Neuronal stem cell (in vitro differentiated cells): ENCODE measurements around the gene TBC1D5.

Experiments used
- DNase-seq: peaks from one replicate; pipeline ENCODE4 v3.0.0-alpha.2; 2013; ENCODE audit warnings: low spot score
- H2AFZ ChIP-seq: one replicate; pipeline ENCODE4 v1.6.1; 2013; ENCODE audit warnings: mild to moderate bottlenecking, low read length, inconsistent platforms
- H2AK5ac ChIP-seq: 2 replicates; pipeline ENCODE4 v1.6.1; 2013; ENCODE audit warnings: low read depth, mild to moderate bottlenecking, inconsistent platforms, low read length, moderate library complexity, mixed read lengths
- H2BK120ac ChIP-seq: 2 replicates; pipeline ENCODE4 v1.6.1; 2013; ENCODE audit warnings: low read depth, mild to moderate bottlenecking, inconsistent platforms, low read length, moderate library complexity, mixed read lengths
- H2BK12ac ChIP-seq: one replicate; pipeline ENCODE4 v1.6.1; 2013; ENCODE audit warnings: low read length, inconsistent platforms
- H2BK15ac ChIP-seq: 2 replicates; pipeline ENCODE4 v1.6.1; 2013; ENCODE audit warnings: mild to moderate bottlenecking, low read length, inconsistent platforms, mixed read lengths
- H2BK5ac ChIP-seq: one replicate; pipeline ENCODE4 v1.6.1; 2013; ENCODE audit warnings: inconsistent platforms, mild to moderate bottlenecking, low read length, moderate library complexity
- H3K14ac ChIP-seq: one replicate; pipeline ENCODE4 v1.6.1; 2013; ENCODE audit warnings: low read length, inconsistent platforms
- H3K18ac ChIP-seq: 2 replicates; pipeline ENCODE4 v1.6.1; 2013; ENCODE audit warnings: low read length, inconsistent platforms
- H3K23ac ChIP-seq: 2 replicates; pipeline ENCODE4 v1.6.1; 2013; ENCODE audit warnings: low read depth, mild to moderate bottlenecking, mixed read lengths, low read length, inconsistent platforms; ENCODE audit not compliant: poor library complexity
- H3K27ac ChIP-seq: replicated peaks from 3 replicates; pipeline ENCODE4 v1.5.1; 2013; ENCODE audit warnings: low read length, inconsistent platforms
- H3K27me3 ChIP-seq, 3 experiments: 2 replicates each; pipeline ENCODE4 v1.6.1; 2013; ENCODE audit warnings: low read length in 3 of 3, mild to moderate bottlenecking in 2 of 3, inconsistent platforms in 1 of 3, low read depth in 1 of 3, mixed read lengths in 1 of 3, moderate library complexity in 1 of 3; ENCODE audit not compliant: control insufficient read depth in 3 of 3, insufficient read depth in 3 of 3
- H3K36me3 ChIP-seq, 2 donors: replicated peaks in 1 of 2; 2 replicates each; pipeline ENCODE4 v1.6.1; 2013; ENCODE audit warnings: low read length in 2 of 2; ENCODE audit not compliant: control insufficient read depth in 2 of 2, insufficient read depth in 2 of 2
- H3K4ac ChIP-seq: 2 replicates; pipeline ENCODE4 v1.6.1; 2013; ENCODE audit warnings: inconsistent platforms, mild to moderate bottlenecking, low read length, moderate library complexity
- H3K4me1 ChIP-seq, 2 donors: 1 replicate in 1 of 2; 2 replicates in 1 of 2; pipeline ENCODE4 v1.6.1; 2013; ENCODE audit warnings: low read length in 2 of 2, low read depth in 1 of 2; ENCODE audit not compliant: control insufficient read depth in 2 of 2, insufficient read depth in 1 of 2
- H3K4me2 ChIP-seq: one replicate; pipeline ENCODE4 v1.6.1; 2013; ENCODE audit warnings: mild to moderate bottlenecking, low read length, inconsistent platforms; ENCODE audit not compliant: insufficient read depth, poor library complexity, severe bottlenecking
- H3K4me3 ChIP-seq, 2 donors: 2 replicates each; pipeline ENCODE4 v1.5.1; 2013; ENCODE audit warnings: low read length in 2 of 2, mild to moderate bottlenecking in 2 of 2, inconsistent platforms in 1 of 2, moderate library complexity in 1 of 2
- H3K79me1 ChIP-seq: one replicate; pipeline ENCODE4 v1.6.1; 2013; ENCODE audit warnings: low read depth, mild to moderate bottlenecking, inconsistent platforms, low read length, moderate library complexity
- H3K9ac ChIP-seq: one replicate; pipeline ENCODE4 v1.6.1; 2013; ENCODE audit warnings: mild to moderate bottlenecking, low read depth, low read length, inconsistent platforms; ENCODE audit not compliant: poor library complexity
- H3K9me3 ChIP-seq, 2 donors: replicated peaks in 1 of 2; 2 replicates each; pipeline versions ENCODE3 to v1.6.1; 2013; ENCODE audit warnings: low read length in 2 of 2, mild to moderate bottlenecking in 2 of 2, inconsistent platforms in 1 of 2, low read depth in 1 of 2, mixed read lengths in 1 of 2, moderate library complexity in 1 of 2; ENCODE audit not compliant: control insufficient read depth in 2 of 2, insufficient read depth in 1 of 2
- H4K8ac ChIP-seq: one replicate; pipeline ENCODE4 v1.6.1; 2013; ENCODE audit warnings: low read depth, mild to moderate bottlenecking, inconsistent platforms, low read length, moderate library complexity
- H4K91ac ChIP-seq: one replicate; pipeline ENCODE4 v1.6.1; 2013; ENCODE audit warnings: low read length, low read depth, mild to moderate bottlenecking, inconsistent platforms; ENCODE audit not compliant: poor library complexity
- WGBS, 2 donors: extraction: QIAGEN DNeasy Blood & Tissue Kit; methylation state at CpG; one replicate each; pipeline ENCODE4 v1.1.7; 2013; ENCODE audit warnings: missing lambda C conversion rate in 2 of 2, mixed read lengths in 1 of 2; ENCODE audit not compliant: insufficient read length in 2 of 2, insufficient replicate concordance in 1 of 2; ENCODE audit errors: extremely low coverage in 2 of 2; 5-methylcytosine and 5-hydroxymethylcytosine counted together

The TBC1D5 gene

DNA sequence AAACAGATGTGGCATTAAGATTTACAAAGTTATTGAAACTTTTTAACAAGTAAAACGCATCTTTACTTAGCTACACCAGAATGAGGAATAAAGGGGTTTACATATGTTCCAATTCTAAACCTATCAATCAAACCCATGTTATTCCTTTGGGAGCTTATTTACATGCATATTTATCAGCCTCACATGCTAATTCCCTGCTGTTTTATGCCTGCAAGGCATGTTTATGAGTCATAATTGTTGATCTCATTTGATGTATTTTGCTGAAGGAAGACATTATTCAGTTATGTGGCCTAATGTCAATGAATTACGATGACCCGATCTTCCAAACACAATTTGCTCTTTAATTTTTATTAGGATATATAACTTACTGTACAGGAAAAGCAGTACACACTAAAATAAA is 272.9 kb downstream of the TBC1D5 start:
- no peaks in the 10 kb centered on the region for H3K9me3 ChIP-seq
- H3K79me1 ChIP-seq = no peaks in the 10 kb centered on the region
- DNase-seq = no peak
- H2BK12ac ChIP-seq = no peak overlapping the region
- no peak overlapping the region for H2BK5ac ChIP-seq
- H2BK15ac ChIP-seq = no peak overlapping the region
- H4K8ac ChIP-seq = no peak overlapping the region
- peaks cover 0 to 2% of the 10 kb centered on the region in 2 donors for H3K4me1 ChIP-seq
- H2BK120ac ChIP-seq = no peak overlapping the region
- H2AFZ ChIP-seq = no peak overlapping the region
- no peak overlapping the region for H4K91ac ChIP-seq
- no peak overlapping the region for H2AK5ac ChIP-seq
- WGBS, 2 donors = no CpG with 5 or more reads among the region's 3 CpGs
- no peak overlapping the region for H3K4ac ChIP-seq
- no peak overlapping the region for H3K4me3 ChIP-seq
- no peak overlapping the region for H3K14ac ChIP-seq
- H3K36me3 ChIP-seq = no peaks in the 10 kb centered on the region
- no peak overlapping the region for H3K4me2 ChIP-seq
- no peak overlapping the region for H3K23ac ChIP-seq
- no peak overlapping the region for H3K18ac ChIP-seq
- H3K27ac ChIP-seq = no peak overlapping the region
- no peaks in the 10 kb centered on the region for H3K27me3 ChIP-seq
- no peak overlapping the region for H3K9ac ChIP-seq

DNA sequence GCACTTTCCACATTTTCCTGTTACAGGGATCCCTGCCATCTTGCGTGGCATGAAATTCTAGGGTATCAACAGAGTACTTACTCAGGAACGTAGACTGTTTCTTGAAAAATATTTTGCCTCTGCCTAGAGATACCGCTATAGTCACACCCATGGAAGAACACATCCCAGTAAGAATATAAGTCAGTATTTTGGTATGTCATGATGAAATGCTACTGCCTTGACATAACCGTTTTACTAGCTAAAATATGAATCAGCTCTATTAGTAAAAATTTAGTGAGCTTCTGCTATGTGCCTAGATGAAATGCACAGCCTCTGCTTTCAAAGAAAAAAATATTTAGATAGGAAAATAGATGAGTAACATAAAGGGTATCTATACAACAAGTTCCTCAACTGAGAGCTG is 276.4 kb downstream of the TBC1D5 start:
- no peak overlapping the region for H3K4me3 ChIP-seq
- no peaks in the 10 kb centered on the region for H3K79me1 ChIP-seq
- no peak overlapping the region for H3K27ac ChIP-seq
- peaks cover 0 to 2% of the 10 kb centered on the region in 2 donors for H3K4me1 ChIP-seq
- H3K9me3 ChIP-seq = no peaks in the 10 kb centered on the region
- H2BK12ac ChIP-seq = no peak overlapping the region
- no peak overlapping the region for H3K4me2 ChIP-seq
- DNase-seq = no peak
- no peak overlapping the region for H2BK5ac ChIP-seq
- H3K9ac ChIP-seq = no peak overlapping the region
- no peak overlapping the region for H2AK5ac ChIP-seq
- no peak overlapping the region for H4K8ac ChIP-seq
- no peak overlapping the region for H2BK15ac ChIP-seq
- no peaks in the 10 kb centered on the region for H3K36me3 ChIP-seq
- H2AFZ ChIP-seq = no peak overlapping the region
- WGBS, 2 donors = no CpG with 5 or more reads among the region's 4 CpGs
- H3K14ac ChIP-seq = no peak overlapping the region
- H3K4ac ChIP-seq = no peak overlapping the region
- no peak overlapping the region for H4K91ac ChIP-seq
- no peaks in the 10 kb centered on the region for H3K27me3 ChIP-seq
- H2BK120ac ChIP-seq = no peak overlapping the region
- H3K23ac ChIP-seq = no peak overlapping the region
- H3K18ac ChIP-seq = no peak overlapping the region

GRCh38 chr3:17459470-17459993 is 282.9 kb downstream of the TBC1D5 start:
- no peak overlapping the region for H4K8ac ChIP-seq
- no peak for DNase-seq
- H3K9me3 ChIP-seq = peaks cover 3 to 7% of the 10 kb centered on the region in 2 donors
- H3K18ac ChIP-seq = no peak overlapping the region
- no peak overlapping the region for H4K91ac ChIP-seq
- no peak overlapping the region for H3K4ac ChIP-seq
- H2BK15ac ChIP-seq = no peak overlapping the region
- H3K14ac ChIP-seq = no peak overlapping the region
- H2AFZ ChIP-seq = no peak overlapping the region
- no peak overlapping the region for H2AK5ac ChIP-seq
- no peak overlapping the region for H3K27ac ChIP-seq
- no peak overlapping the region for H3K9ac ChIP-seq
- no peak overlapping the region for H2BK5ac ChIP-seq
- H3K27me3 ChIP-seq = no peaks in the 10 kb centered on the region
- no CpG with 5 or more reads among the region's 3 CpGs for WGBS, 2 donors
- H3K79me1 ChIP-seq = no peaks in the 10 kb centered on the region
- H3K36me3 ChIP-seq = no peaks in the 10 kb centered on the region
- no peak overlapping the region for H2BK12ac ChIP-seq
- no peak overlapping the region for H2BK120ac ChIP-seq
- H3K23ac ChIP-seq = no peak overlapping the region
- H3K4me1 ChIP-seq = no peaks in the 10 kb centered on the region
- H3K4me2 ChIP-seq = no peak overlapping the region
- H3K4me3 ChIP-seq = no peak overlapping the region

DNA sequence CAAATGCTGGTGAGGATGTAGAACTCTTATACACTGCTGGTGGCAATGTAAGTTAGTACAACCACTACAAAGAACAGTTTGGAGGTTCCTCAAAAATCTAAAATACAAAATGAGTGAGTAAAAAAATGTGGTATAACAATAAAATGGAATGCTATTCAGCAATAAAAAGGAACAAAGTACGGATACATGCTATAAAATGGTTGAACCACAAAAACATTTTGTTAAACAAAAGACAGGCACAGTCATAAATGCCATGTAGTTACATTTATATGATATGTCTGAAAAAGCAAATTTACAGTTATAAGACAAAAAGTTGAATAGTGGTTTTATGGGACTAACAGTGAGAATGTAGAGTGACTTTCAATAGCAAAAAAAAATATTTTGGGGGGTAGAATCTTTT is 285.8 kb downstream of the TBC1D5 start:
- H3K4ac ChIP-seq = no peak overlapping the region
- no peak overlapping the region for H3K27ac ChIP-seq
- no peak overlapping the region for H3K23ac ChIP-seq
- no peaks in the 10 kb centered on the region for H3K27me3 ChIP-seq
- H3K14ac ChIP-seq = no peak overlapping the region
- no peak overlapping the region for H2BK15ac ChIP-seq
- no peak overlapping the region for H2BK120ac ChIP-seq
- no peak overlapping the region for H3K4me3 ChIP-seq
- no peak for DNase-seq
- no peak overlapping the region for H4K8ac ChIP-seq
- no peak overlapping the region for H2AFZ ChIP-seq
- no peak overlapping the region for H3K18ac ChIP-seq
- no peak overlapping the region for H4K91ac ChIP-seq
- peaks cover 3 to 7% of the 10 kb centered on the region in 2 donors for H3K9me3 ChIP-seq
- H2BK12ac ChIP-seq = no peak overlapping the region
- no peak overlapping the region for H3K9ac ChIP-seq
- no peaks in the 10 kb centered on the region for H3K4me1 ChIP-seq
- WGBS, 2 donors = no CpG with 5 or more reads among the region's 1 CpG
- H3K4me2 ChIP-seq = no peak overlapping the region
- no peaks in the 10 kb centered on the region for H3K36me3 ChIP-seq
- no peak overlapping the region for H2BK5ac ChIP-seq
- H2AK5ac ChIP-seq = no peak overlapping the region
- no peaks in the 10 kb centered on the region for H3K79me1 ChIP-seq
